K562 (cell line): ENCODE measurements around the gene SMIM30. TPM values are rescaled to one million over a fixed set of nuclear protein-coding genes. Genes with fewer than 3 reads are reported as not detected.

Experiments
- ATF1 ChIP-seq, 2 experiments: fragments of 450-650 bp in 1 of 2; IDR thresholded peaks; 2 replicates each; pipeline ENCODE4 v1.6.1; 2016; ENCODE audit warnings: missing compliant biosample characterization in 1 of 2, missing genetic modification characterization in 1 of 2
- C11orf30 ChIP-seq: fragments of 450-650 bp; IDR thresholded peaks from 2 replicates; pipeline ENCODE4 v1.6.1; 2016; ENCODE audit warnings: low read depth, mild to moderate bottlenecking
- DLX4 ChIP-seq: fragments of 250-450 bp; sonication (Bioruptor Pico); IDR thresholded peaks from 2 replicates; pipeline ENCODE4 v1.6.1; 2021; ENCODE audit warnings: mild to moderate bottlenecking
- E4F1 ChIP-seq: fragments of 250-450 bp; sonication (Bioruptor Pico); IDR thresholded peaks from 2 replicates; pipeline ENCODE4 v1.5.0; 2021; ENCODE audit warnings: mild to moderate bottlenecking, borderline replicate concordance
- EHMT2 ChIP-seq: fragments of 450-650 bp; IDR thresholded peaks from 2 replicates; pipeline ENCODE4 v1.6.1; 2018; ENCODE audit warnings: antibody characterized with exemption
- ETV6 ChIP-seq, 3 experiments: fragments of 150-350 bp in 1 of 3; sonication (generic) in 1 of 3; formaldehyde crosslinking in 1 of 3; IDR thresholded peaks; 2 replicates each; pipeline versions ENCODE4 v1.6.1 to v1.8.0; 2014 to 2022; ENCODE audit warnings: borderline replicate concordance in 2 of 3, low read depth in 2 of 3, antibody characterized with exemption in 1 of 3, low read length in 1 of 3, mild to moderate bottlenecking in 1 of 3, missing genetic modification reagents in 1 of 3
- FIP1L1 ChIP-seq: fragments of 200-400 bp; formaldehyde crosslinking; IDR thresholded peaks from 2 replicates; pipeline ENCODE4 v1.6.1; 2018; ENCODE audit warnings: mild to moderate bottlenecking, low read depth, low read length; ENCODE audit not compliant: poor library complexity, severe bottlenecking
- GABPA ChIP-seq: fragments of 200-800 bp; sonication (Bioruptor generic); conservative IDR thresholded peaks from 2 replicates; pipeline ENCODE4 v1.6.1; 2016; ENCODE audit warnings: low read depth, missing genetic modification characterization, missing compliant biosample characterization
- GABPB1 ChIP-seq: sonication (generic); formaldehyde crosslinking; IDR thresholded peaks from 2 replicates; pipeline ENCODE4 v1.8.0; 2022; ENCODE audit warnings: mild to moderate bottlenecking, missing genetic modification reagents
- GTF2F1 ChIP-seq: IDR thresholded peaks from 2 replicates; pipeline ENCODE4 v1.6.1; 2011; ENCODE audit warnings: low read depth, low read length, improper control_type of control experiment
- HDAC3 ChIP-seq: fragments of 450-650 bp; IDR thresholded peaks from 2 replicates; pipeline ENCODE4 v1.6.1; 2018; ENCODE audit warnings: borderline replicate concordance, mild to moderate bottlenecking, moderate library complexity; ENCODE audit not compliant: partially characterized antibody
- POLR2G ChIP-seq: fragments of 200-400 bp; formaldehyde crosslinking; IDR thresholded peaks from 2 replicates; pipeline ENCODE4 v1.6.1; 2017; ENCODE audit warnings: low read depth, mild to moderate bottlenecking, antibody characterized with exemption, low read length, moderate library complexity
- SP1 ChIP-seq: sonication (generic); formaldehyde crosslinking; IDR thresholded peaks from 2 replicates; pipeline ENCODE4 v1.8.1; 2022; ENCODE audit warnings: mild to moderate bottlenecking, missing genetic modification reagents
- TAL1 ChIP-seq: fragments of 450-650 bp; IDR thresholded peaks from 2 replicates; pipeline ENCODE4 v1.6.1; 2016; ENCODE audit warnings: mild to moderate bottlenecking
- TEAD1 ChIP-seq, 2 experiments: fragments of 450-650 bp in 1 of 2; sonication (generic) in 1 of 2; formaldehyde crosslinking; IDR thresholded peaks; 2 replicates each; pipeline versions ENCODE4 v1.4.0 to v1.8.0; 2020 to 2022; ENCODE audit warnings: mild to moderate bottlenecking in 2 of 2, missing genetic modification reagents in 1 of 2
- TFAM ChIP-seq: fragments of 250-450 bp; sonication (Bioruptor Pico); conservative IDR thresholded peaks from 2 replicates; pipeline ENCODE4 v1.5.0; 2021; ENCODE audit warnings: mild to moderate bottlenecking, moderate library complexity
- TFAP4 ChIP-seq: sonication (generic); formaldehyde crosslinking; IDR thresholded peaks from 2 replicates; pipeline ENCODE4 v1.8.0; 2022; ENCODE audit warnings: missing genetic modification reagents, mild to moderate bottlenecking, moderate library complexity, borderline replicate concordance
- U2AF2 ChIP-seq: fragments of 200-400 bp; formaldehyde crosslinking; optimal IDR thresholded peaks from 2 replicates; pipeline ENCODE3; 2017; ENCODE audit warnings: low read depth, mild to moderate bottlenecking, low read length
- ZKSCAN1 ChIP-seq: fragments of 150-350 bp; IDR thresholded peaks from 2 replicates; pipeline ENCODE4 v1.6.1; 2016; ENCODE audit warnings: low read depth, low read length
- ZNF124 ChIP-seq: sonication (generic); formaldehyde crosslinking; IDR thresholded peaks from 2 replicates; pipeline ENCODE4 v1.8.1; 2022; ENCODE audit warnings: missing genetic modification reagents
- ZNF184 ChIP-seq: sonication (generic); formaldehyde crosslinking; IDR thresholded peaks from 2 replicates; pipeline ENCODE4 v1.5.0; 2020; ENCODE audit warnings: missing genetic modification reagents
- ZNF280B ChIP-seq: fragments of 250-450 bp; sonication (Bioruptor Pico); IDR thresholded peaks from 2 replicates; pipeline ENCODE4 v1.5.1; 2021; ENCODE audit warnings: mild to moderate bottlenecking
- polyA plus RNA-seq, 8 experiments: library from polyadenylated mRNA; depleted of rRNA in 4 of 8; stranded (reverse) in 5 of 8; unstranded in 3 of 8; fragments of >200 nt; fragmentation: Nextera tagmentation in 2 of 8; fragmentation: Illumina TruSeq in 1 of 8; extraction: Ambion mirVana in 2 of 8; extraction: Trizol in 1 of 8; gene quantifications; 2 replicates each; pipeline versions ENCODE4 v1.2.1 to v1.2.3, GENCODE V29; 2011 to 2014; ENCODE audit warnings: inconsistent platforms in 1 of 8, missing spikeins in 1 of 8
- total RNA-seq, 7 experiments: library from RNA; depleted of rRNA in 6 of 7; stranded (reverse); fragments of >200 nt in 6 of 7; fragmentation: Illumina TruSeq in 2 of 7; extraction: Trizol in 2 of 7; gene quantifications; 2 replicates each; pipeline versions ENCODE4 v1.2.1 to v1.2.3, GENCODE V29; 2011 to 2021; ENCODE audit warnings: low replicate concordance in 1 of 7

Gene SMIM30
- total and polyA plus RNA-seq, 9 of the 15 experiments (the other 6 are each of a cell fraction or from before 2014, with no cell fraction given) = 161 to 891 (median 316) TPM

GRCh38 chr7:113086431-113086888 is 31.9 kb downstream of the SMIM30 start, which contains the start of gene GPR85 (continued):
- 0 out of 2 replicates have a peak, but pooled peaks have one; percentile 47 for TF ChIP-seq GABPB1 (CRISPR knock-in tag)
- TF ChIP-seq TAL1 = no peak
- TF ChIP-seq E4F1 (CRISPR knock-in tag) = no peak
- no peak for TF ChIP-seq ZNF184 (CRISPR knock-in tag)
- no peak for TF ChIP-seq DLX4 (CRISPR knock-in tag)
- TF ChIP-seq ZNF280B (CRISPR knock-in tag) = no peak
- peak; percentile 86 for TF ChIP-seq POLR2G
- TF ChIP-seq SP1 (CRISPR knock-in tag) = no peak
- no peak for TF ChIP-seq FIP1L1
- no peak for TF ChIP-seq ATF1 (CRISPR knock-in tag; IDR thresholded peaks at IDR 0.05)
- no peak for TF ChIP-seq ATF1 (tag; IDR thresholded peaks at IDR 0.05)
- no peak for TF ChIP-seq EHMT2
- no peak for TF ChIP-seq U2AF2
- TF ChIP-seq GTF2F1 = no peak
- no peak for TF ChIP-seq TEAD1 (CRISPR knock-in tag; IDR thresholded peaks at IDR 0.05)
- TF ChIP-seq TFAP4 (CRISPR knock-in tag) = peak; percentile 18; the same call in 1 of the 2 replicates
- no peak for TF ChIP-seq ZNF124
- TF ChIP-seq HDAC3 = no peak
- TF ChIP-seq TFAM (CRISPR knock-in tag) = no peak
- TF ChIP-seq ZKSCAN1 = peak; percentile 27; the same call in 1 of the 2 replicates
- TF ChIP-seq ETV6 (IDR thresholded peaks at IDR 0.05; ENCODE audit: borderline replicate concordance in 1 of 2, low read depth in 2 of 2, low read length in 1 of 2) = peak; percentile 55 to 81; a peak in 2 of 4 replicates
- no peak for TF ChIP-seq ETV6 (CRISPR knock-in tag; IDR thresholded peaks at IDR 0.05; ENCODE audit: borderline replicate concordance)
- no peak for TF ChIP-seq GABPA (tag)
- no peak for TF ChIP-seq C11orf30
